ENCODE measurements around the gene ACAP1.

GRCh38 chr17:7396147-7396546 is 59.8 kb downstream of the ACAP1 start:
- no peak for TF ChIP-seq EZH2 (IDR thresholded peaks at IDR 0.05; ENCODE audit: insufficient read depth, low read length)
- TF ChIP-seq, protein P1, sequence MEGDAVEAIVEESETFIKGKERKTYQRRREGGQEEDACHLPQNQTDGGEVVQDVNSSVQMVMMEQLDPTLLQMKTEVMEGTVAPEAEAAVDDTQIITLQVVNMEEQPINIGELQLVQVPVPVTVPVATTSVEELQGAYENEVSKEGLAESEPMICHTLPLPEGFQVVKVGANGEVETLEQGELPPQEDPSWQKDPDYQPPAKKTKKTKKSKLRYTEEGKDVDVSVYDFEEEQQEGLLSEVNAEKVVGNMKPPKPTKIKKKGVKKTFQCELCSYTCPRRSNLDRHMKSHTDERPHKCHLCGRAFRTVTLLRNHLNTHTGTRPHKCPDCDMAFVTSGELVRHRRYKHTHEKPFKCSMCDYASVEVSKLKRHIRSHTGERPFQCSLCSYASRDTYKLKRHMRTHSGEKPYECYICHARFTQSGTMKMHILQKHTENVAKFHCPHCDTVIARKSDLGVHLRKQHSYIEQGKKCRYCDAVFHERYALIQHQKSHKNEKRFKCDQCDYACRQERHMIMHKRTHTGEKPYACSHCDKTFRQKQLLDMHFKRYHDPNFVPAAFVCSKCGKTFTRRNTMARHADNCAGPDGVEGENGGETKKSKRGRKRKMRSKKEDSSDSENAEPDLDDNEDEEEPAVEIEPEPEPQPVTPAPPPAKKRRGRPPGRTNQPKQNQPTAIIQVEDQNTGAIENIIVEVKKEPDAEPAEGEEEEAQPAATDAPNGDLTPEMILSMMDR (IDR thresholded peaks at IDR 0.05; ENCODE audit: insufficient read depth, low read depth, low read length), result no peak
